HG03575 (cell line): ENCODE measurements around the gene MYMK.

Source experiments
- ATAC-seq: cut with Tn5 transposase; IDR thresholded peaks from one replicate; pipeline ENCODE4 v1.9.1; 2021; ENCODE audit not compliant: unreplicated experiment, insufficient number of reproducible peaks, low FRiP score; ENCODE audit errors: extremely low read depth

The MYMK gene

DNA sequence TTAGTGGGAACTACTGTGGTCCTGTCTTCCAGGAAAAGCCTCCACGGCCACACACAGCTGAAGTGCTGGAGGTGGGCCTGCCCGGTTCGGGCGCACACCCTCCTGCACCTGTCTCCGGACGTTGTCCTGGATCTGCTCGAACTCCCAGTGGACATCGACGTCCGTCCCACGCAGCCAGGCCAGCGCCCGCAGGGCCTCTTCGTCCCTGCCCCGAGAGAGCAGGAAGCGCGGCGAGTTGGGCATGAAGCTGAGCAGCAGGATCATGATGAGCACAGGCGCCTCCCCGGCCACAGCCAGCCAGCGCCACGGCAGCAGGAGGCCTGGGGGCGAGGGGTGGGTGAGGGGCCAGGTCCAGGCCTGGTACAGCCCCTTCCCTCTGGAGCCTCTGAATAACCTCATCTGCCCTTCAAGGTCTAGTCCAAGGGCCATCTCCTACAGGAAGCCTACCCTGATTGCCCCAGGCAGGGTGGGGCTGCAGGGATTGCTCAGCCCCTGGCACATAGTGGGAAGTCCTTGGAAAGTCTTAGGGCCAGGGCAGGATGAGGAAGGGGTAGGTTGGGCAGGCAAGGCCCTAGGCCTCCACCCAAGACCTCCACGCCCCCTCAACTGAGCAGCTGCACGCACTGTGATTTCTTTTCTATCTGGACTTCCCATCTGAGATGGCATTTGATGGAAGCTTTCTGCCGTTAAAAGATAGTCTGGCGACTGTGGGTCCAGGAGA lies 49.3 kb downstream of the MYMK start:
- no peak for ATAC-seq

DNA sequence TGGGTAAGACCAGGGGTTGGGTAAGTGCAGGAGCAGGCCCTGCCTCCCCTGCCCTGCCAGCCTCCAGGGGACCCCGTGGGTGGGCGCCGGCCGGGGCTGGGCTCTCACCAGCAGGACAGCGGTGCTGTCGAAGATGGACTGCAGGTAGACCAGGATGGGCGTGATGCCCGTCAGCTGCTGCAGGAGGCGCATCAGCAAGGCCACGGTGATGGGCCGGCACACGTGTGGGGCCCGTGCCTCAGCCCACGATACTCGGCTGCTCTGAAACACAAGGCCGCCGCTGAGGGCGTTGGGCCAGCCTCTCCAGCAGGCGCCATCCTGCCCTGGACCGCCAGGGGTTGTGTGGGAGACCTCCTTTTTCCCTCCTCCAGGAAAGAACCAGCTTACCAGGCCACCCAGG lies 49.9 kb downstream of the MYMK start:
- ATAC-seq, result no peak

DNA sequence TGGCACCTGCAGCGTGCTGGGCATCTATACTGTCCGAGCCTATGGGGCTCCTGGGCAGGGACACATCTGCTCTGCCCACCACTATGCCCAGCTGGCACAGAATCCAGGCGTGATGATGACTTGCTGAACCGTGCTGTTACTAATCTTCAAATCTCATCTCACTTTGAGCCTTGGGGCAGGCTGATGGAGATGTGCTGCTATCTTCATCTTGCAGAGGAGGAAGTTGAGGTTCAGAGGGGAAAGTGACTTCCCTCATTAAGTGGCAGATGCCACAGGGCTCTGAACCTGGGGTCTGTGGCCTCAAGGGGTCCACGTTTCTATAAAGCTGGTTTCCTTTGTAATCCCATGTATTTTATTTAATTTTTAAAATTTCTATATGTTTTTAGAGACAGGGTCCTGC lies 50.5 kb downstream of the MYMK start:
- no peak for ATAC-seq

DNA sequence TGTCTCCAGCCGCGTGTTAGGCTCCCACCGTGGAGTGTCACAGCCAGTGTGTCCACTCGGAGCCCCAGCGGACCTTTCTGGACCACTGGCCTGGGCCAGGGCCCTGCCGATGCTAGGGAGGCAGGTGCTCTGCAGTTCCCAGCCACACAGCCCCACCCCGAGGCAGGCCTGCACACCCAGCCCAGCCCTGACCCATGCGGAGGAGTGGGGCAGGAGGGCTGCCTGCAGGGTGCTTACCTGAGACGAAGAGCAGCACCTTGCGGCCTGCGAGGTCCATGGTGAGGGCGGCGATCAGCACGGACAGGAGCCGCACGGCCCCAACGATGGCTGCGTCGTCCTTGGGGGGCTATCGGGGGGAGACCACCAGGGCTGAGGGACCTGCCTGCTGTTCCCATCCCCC lies 51.0 kb downstream of the MYMK start:
- no peak for ATAC-seq

DNA sequence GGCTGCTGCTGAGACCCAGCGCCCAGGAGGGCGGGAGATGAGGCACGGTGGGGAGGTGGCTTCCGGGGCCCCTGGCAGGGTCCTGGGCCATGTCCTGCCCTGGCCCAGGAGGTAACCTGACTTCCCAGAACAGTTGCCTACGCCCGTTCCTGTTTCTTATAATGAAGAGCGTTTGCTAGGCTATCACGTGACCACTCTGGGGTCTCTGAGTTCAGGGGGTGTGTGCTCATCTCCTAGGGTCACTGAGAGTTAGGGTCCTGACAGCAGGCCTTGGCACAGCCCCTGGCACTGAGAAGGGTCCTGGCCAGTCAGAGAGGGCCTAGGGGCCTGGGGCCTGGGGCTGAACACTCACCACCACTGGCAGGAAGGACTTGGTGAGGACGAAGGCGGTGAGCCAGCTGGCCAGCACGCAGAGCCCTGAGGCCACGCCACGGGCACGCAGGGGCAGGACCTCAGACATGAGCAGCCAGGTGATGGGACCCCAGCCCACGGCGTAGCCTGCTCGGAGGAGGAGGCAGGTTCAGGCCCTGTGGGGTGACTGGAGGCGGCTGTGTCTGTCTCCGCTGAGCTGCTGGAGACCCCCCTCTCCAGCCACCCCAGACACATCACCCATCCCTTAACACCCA lies 51.9 kb downstream of the MYMK start:
- ATAC-seq, result no peak

DNA sequence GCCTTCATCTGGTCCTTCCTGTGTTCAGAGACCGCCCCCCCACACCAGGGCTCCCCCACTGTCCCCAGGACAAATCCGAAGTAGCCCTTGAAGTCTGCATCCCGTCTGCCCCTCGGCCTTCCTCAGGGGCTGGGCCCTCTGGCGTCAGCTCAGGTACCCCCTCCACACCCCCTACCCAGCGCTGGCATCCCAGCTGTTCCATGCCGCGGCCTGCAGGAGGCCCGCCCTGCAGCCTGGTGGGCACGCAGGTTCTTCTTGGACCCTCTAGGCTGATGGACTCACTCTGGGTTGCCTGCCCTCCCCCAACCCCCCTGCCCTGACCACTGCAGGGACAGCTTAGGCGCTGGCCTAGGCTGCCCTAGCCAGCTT lies 52.5 kb downstream of the MYMK start:
- no peak for ATAC-seq

DNA sequence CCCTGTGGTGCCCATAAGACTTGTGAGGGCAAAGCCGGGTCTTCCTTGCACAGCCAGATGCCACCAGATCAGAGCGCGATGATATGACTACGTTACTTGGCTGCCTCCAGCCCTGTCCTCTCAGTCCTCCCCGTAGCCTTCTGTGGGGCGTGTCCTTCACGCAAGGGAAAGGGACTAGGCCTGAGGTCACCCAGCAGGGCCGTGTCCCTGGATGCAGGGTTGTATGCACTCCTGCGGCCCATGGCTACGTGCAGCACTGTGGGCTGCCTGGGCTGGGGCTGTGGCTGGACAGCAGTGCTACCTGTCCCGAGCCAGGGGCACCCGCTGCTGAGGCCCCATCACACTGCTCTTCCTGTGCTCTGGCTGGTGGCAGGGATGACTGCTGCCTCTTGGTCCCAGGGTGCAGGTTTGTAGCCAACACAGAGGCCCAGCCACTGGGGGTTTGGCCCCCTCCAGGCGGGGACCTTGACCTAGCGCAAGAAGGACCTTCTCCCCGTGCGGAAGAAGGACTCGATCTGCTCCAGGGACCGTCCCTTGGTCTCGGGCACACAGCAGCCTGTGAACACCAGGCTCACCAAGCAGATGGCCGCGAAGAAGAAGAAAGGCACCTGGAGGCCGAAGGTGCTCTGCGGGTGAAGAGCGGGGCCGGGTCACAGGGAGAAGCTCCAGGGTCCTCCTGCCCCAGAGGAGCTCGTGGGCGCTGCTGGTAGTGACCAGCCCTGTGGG lies 53.0 kb downstream of the MYMK start:
- ATAC-seq, result no peak

DNA sequence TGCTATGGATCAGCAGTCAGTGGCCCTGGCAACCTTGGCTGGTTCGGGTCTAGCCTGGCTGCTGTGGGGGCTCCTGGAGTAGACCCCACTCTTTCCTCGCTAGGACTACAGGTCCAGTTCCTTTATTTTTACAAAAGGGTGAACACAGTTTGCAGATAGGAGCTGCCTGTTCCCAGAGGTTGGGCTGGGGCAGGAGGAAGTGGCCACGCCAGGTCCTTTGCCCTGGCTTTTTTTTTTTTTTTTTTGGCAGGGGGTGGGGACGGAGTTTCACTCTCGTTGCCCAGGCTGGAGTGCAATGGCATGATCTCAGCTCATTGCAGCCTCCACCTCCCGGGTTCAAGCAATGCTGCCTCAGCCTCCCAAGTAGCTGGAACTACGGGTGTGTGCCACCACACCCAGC lies 53.8 kb downstream of the MYMK start:
- no peak for ATAC-seq

DNA sequence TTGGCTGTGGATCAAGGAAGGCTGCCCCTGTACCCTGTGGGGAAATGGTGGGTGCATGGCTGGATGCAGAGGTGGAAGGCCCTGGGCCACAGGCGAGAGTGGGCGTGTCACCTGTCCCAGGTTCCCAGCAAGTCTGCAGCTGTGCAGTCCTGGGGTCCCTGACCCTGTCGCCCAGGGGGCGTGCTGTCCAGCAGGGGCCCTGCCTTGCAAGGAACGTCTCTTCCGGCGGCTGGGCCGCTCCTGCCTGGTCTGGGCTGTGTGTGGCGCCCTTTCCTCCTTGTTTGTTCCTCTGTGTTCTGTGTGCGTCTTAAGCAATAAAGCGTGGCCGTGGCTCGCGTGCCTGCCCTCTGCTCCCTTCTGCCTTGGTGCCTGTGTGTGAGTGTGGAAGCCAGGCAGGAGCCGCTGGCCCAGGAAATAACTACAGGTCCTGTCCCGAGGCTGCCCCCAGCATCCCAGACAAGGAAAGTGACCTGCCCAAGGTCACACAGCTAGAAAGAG lies 54.3 kb downstream of the MYMK start:
- ATAC-seq, result no peak

DNA sequence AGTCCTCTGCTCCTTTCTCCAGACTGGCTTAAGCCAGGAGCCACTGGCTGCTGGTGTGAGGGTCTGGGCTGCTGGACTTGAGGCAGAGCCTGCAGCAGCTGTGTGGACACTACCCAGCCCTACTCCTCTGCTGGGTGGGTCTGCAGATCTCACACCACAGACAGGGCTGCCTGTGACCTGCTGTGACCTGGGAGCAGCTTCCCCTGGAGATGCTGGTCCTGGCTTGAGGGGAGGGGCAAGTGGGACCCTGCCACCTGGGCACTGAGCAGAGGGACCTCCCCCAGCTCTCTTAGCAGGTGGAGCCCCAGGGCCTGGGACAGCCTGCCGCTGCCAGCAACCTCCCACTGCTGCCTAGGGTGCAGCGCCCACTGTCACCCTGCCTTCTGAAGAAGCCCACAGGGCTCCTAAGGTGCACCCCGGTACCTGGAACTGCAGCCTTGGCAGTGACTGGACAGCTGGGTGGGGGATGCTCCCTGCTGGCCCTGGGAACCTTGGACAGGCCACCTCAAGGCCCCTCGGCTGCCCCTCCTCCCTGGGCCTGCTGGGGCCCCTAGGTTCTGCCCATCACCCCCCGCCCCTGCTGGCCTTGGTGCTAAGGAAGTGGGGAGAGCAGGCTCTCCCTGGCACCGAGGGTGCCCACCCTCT lies 55.9 kb downstream of the MYMK start:
- ATAC-seq, result no peak

DNA sequence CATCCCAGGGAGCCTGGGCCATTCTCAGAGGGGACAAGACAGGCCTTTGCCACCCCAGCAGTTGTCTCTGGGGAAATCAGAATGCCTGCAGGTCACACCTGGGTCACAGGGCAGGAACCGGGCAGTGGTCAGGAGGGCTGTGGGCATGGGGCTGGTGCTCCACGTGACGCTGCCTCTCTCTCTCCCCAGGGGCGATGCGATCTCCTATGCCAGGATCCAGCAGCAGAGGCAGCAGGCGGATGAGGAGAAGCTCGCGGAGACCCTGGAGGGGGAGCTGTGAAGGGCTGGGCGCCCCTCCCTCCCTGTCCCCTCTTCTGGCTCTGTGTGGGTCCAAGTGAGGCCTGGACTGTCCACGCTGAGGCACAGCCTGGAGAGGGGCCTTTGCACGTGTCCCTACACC lies 56.4 kb downstream of the MYMK start:
- ATAC-seq, result no peak

DNA sequence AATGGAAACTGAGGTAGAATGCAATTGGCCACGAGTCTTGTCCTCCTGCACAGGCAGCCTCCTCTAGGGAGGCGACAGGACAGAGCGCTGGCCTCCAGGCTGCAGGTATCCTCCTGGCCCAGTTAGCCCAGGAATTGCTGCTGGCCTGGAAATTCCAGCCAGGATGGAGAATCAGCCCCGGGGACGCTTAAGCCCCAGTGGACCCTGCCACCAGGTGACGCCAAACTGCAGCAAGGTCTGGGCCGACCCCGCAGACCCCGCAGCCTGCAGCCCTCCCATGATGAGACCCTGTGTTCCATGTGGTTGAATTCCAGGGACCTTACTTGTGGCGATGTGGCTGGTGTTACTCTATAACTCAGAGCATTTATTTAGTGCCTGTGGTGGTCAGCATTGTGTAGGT lies 57.7 kb downstream of the MYMK start:
- no peak for ATAC-seq

DNA sequence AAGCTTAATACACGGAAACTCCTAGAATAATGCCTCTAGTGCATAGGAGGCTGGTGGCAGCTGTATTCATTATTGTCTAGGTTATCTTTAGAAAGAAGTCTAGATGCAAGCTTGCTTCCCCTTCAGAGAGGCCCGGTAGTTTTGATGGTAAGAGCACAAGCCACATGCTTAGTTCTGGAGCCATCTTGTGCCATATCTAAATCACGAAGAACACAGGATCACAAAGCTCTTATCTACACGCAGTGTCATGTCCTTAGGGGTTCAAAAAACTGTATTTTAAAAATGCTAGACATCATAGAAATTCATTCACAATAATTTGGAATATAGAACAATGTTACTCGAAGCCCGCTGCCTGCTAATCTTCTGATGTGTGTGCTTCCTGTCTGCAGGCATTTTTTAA lies 58.8 kb downstream of the MYMK start:
- no peak for ATAC-seq

DNA sequence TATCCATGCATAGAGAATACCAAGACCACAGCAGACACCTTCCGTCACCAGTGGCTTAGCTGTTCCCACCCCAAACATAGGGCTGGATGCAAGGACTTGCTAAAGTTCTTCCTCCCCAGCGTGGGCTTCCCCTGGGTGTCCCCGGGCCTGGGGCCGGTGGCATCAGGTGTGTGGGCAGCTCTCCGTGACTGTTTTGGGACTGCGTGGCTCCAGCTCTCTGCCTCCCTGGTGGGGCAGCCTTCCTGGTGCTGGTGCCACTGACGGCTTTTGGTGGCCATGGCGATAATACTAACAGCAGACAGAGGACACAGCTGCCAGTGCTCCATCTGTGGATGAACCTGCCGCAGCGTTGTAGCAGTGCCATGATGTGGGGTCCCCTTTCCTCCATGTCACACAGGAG lies 60.1 kb downstream of the MYMK start:
- ATAC-seq, result no peak
